ENCODE results near the gene KLF4.

Gene KLF4

DNA sequence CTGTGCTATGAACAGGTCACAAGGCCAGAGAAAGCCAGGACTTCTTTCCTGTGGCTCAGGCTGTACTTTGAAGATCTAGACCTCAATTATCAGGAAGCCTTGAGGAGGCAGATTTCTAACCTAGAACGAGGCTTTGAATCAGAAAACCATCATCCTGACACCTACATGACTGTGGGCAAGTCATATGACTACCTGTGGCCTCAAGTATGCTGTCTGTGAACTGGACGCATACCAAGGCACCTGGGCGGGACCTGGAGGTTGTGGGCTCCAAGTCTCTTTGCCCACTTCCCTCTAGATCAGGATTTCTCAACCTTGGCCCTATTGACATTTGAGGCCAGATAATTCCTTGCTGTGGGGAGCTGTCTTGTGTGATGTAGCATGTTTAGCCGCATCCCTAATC is 42.5 kb downstream of the KLF4 start:
- no peak for ATAC-seq

GRCh38 chr9:107446491-107446890 is 43.1 kb downstream of the KLF4 start:
- ATAC-seq: no peak
- no peak for TF ChIP-seq ESRRG (CRISPR knock-in tag; IDR thresholded peaks at IDR 0.05)
- TF ChIP-seq BACH2 (CRISPR knock-in tag; IDR thresholded peaks at IDR 0.05; ENCODE audit: borderline replicate concordance): no peak
- TF ChIP-seq ZC3H10 (CRISPR knock-in tag; IDR thresholded peaks at IDR 0.05): no peak
- no peak for TF ChIP-seq TCF4 (CRISPR knock-in tag; IDR thresholded peaks at IDR 0.05; ENCODE audit: borderline replicate concordance)
- no peak for TF ChIP-seq CSDC2 (CRISPR knock-in tag; IDR thresholded peaks at IDR 0.05)
- no peak for TF ChIP-seq TOX (CRISPR knock-in tag; IDR thresholded peaks at IDR 0.05; ENCODE audit: borderline replicate concordance)
- no peak for TF ChIP-seq OSR1 (CRISPR knock-in tag; IDR thresholded peaks at IDR 0.05)
- TF ChIP-seq ISL1 (CRISPR knock-in tag; IDR thresholded peaks at IDR 0.05): no peak
- no peak for TF ChIP-seq ZFP3 (CRISPR knock-in tag; IDR thresholded peaks at IDR 0.05)
- no peak for TF ChIP-seq ARNTL (CRISPR knock-in tag; IDR thresholded peaks at IDR 0.05; ENCODE audit: borderline replicate concordance, low read depth)
- TF ChIP-seq ZNF70 (CRISPR knock-in tag; IDR thresholded peaks at IDR 0.05): no peak
- TF ChIP-seq ZNF565 (CRISPR knock-in tag; conservative IDR thresholded peaks at IDR 0.05; ENCODE audit: low read depth): no peak
- TF ChIP-seq ZFP30 (CRISPR knock-in tag; IDR thresholded peaks at IDR 0.05): no peak
- no peak for TF ChIP-seq PATZ1 (CRISPR knock-in tag; IDR thresholded peaks at IDR 0.05; ENCODE audit: borderline replicate concordance)
- no peak for TF ChIP-seq RARB (CRISPR knock-in tag; IDR thresholded peaks at IDR 0.05)
- no peak for TF ChIP-seq SNAI2 (CRISPR knock-in tag; IDR thresholded peaks at IDR 0.05)
- no peak for TF ChIP-seq ZNF8 (CRISPR knock-in tag; IDR thresholded peaks at IDR 0.05)

More for the DNA sequence above, 42.5 kb downstream of the KLF4 start:
- no peak for TF ChIP-seq TCF4 (CRISPR knock-in tag; IDR thresholded peaks at IDR 0.05; ENCODE audit: borderline replicate concordance)
- no peak for TF ChIP-seq TSHZ2 (CRISPR knock-in tag; IDR thresholded peaks at IDR 0.05)
- TF ChIP-seq ZC3H10 (CRISPR knock-in tag; IDR thresholded peaks at IDR 0.05): no peak
- no peak for TF ChIP-seq RARB (CRISPR knock-in tag; IDR thresholded peaks at IDR 0.05)
- no peak for TF ChIP-seq CSDC2 (CRISPR knock-in tag; IDR thresholded peaks at IDR 0.05)
- no peak for TF ChIP-seq SNAI2 (CRISPR knock-in tag; IDR thresholded peaks at IDR 0.05)
- TF ChIP-seq ESRRG (CRISPR knock-in tag; IDR thresholded peaks at IDR 0.05): no peak
- TF ChIP-seq PATZ1 (CRISPR knock-in tag; IDR thresholded peaks at IDR 0.05; ENCODE audit: borderline replicate concordance): no peak
- TF ChIP-seq GLIS3 (CRISPR knock-in tag; IDR thresholded peaks at IDR 0.05): no peak
- TF ChIP-seq PPARA (CRISPR knock-in tag; IDR thresholded peaks at IDR 0.05; ENCODE audit: borderline replicate concordance): no peak
- TF ChIP-seq ZNF8 (CRISPR knock-in tag; IDR thresholded peaks at IDR 0.05): no peak
- TF ChIP-seq, protein P1, sequence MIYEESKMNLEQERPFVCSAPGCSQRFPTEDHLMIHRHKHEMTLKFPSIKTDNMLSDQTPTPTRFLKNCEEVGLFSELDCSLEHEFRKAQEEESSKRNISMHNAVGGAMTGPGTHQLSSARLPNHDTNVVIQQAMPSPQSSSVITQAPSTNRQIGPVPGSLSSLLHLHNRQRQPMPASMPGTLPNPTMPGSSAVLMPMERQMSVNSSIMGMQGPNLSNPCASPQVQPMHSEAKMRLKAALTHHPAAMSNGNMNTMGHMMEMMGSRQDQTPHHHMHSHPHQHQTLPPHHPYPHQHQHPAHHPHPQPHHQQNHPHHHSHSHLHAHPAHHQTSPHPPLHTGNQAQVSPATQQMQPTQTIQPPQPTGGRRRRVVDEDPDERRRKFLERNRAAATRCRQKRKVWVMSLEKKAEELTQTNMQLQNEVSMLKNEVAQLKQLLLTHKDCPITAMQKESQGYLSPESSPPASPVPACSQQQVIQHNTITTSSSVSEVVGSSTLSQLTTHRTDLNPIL (CRISPR knock-in tag; IDR thresholded peaks at IDR 0.05; ENCODE audit: low read depth): no peak
- TF ChIP-seq ARNTL (CRISPR knock-in tag; IDR thresholded peaks at IDR 0.05; ENCODE audit: borderline replicate concordance, low read depth): no peak
- no peak for TF ChIP-seq ZFP3 (CRISPR knock-in tag; IDR thresholded peaks at IDR 0.05)
- TF ChIP-seq ISL1 (CRISPR knock-in tag; IDR thresholded peaks at IDR 0.05): no peak
- no peak for TF ChIP-seq ZFP30 (CRISPR knock-in tag; IDR thresholded peaks at IDR 0.05)
- no peak for TF ChIP-seq ZNF70 (CRISPR knock-in tag; IDR thresholded peaks at IDR 0.05)
- no peak for TF ChIP-seq POU6F1 (CRISPR knock-in tag; IDR thresholded peaks at IDR 0.05; ENCODE audit: borderline replicate concordance, low read depth)
- TF ChIP-seq ZNF565 (CRISPR knock-in tag; conservative IDR thresholded peaks at IDR 0.05; ENCODE audit: low read depth): no peak

Data from SK-N-SH treated with all-trans-retinoic acid at 6 μM for 48 hours (cell line).